H9 (cell line): Measurements from ENCODE around the gene ADI1. TPM values are rescaled to one million over a fixed set of nuclear protein-coding genes. Genes with fewer than 3 reads are reported as not detected.

ENCODE experiments used
- DNase-seq: peaks from one replicate; pipeline ENCODE4 v3.0.0-alpha.2; 2017
- H2AFZ ChIP-seq: one replicate; pipeline ENCODE4 v1.6.1; 2013; ENCODE audit warnings: mild to moderate bottlenecking, low read length, control low read depth, moderate library complexity
- H2AK5ac ChIP-seq: 2 replicates; pipeline ENCODE4 v1.6.1; 2013; ENCODE audit warnings: low read length, control low read depth, mixed read lengths; ENCODE audit not compliant: insufficient read length
- H2BK120ac ChIP-seq: one replicate; pipeline ENCODE4 v1.6.1; 2013; ENCODE audit warnings: low read depth, mild to moderate bottlenecking, low read length, control low read depth, inconsistent platforms; ENCODE audit not compliant: poor library complexity, severe bottlenecking
- H2BK12ac ChIP-seq: 2 replicates; pipeline ENCODE4 v1.6.1; 2013; ENCODE audit warnings: low read length, control low read depth, mixed read lengths, low read depth; ENCODE audit not compliant: insufficient read length
- H2BK15ac ChIP-seq: 2 replicates; pipeline ENCODE4 v1.6.1; 2013; ENCODE audit warnings: low read depth, low read length, control low read depth
- H2BK20ac ChIP-seq: one replicate; pipeline ENCODE4 v1.6.1; 2013; ENCODE audit warnings: low read depth, mild to moderate bottlenecking, low read length, control low read depth, inconsistent platforms; ENCODE audit not compliant: poor library complexity, severe bottlenecking
- H2BK5ac ChIP-seq: 2 replicates; pipeline ENCODE4 v1.6.1; 2013; ENCODE audit warnings: low read length, control low read depth, mixed read lengths; ENCODE audit not compliant: insufficient read length
- H3K14ac ChIP-seq: 2 replicates; pipeline ENCODE4 v1.6.1; 2013; ENCODE audit warnings: low read length, control low read depth; ENCODE audit not compliant: insufficient read depth
- H3K18ac ChIP-seq: 2 replicates; pipeline ENCODE4 v1.6.1; 2013; ENCODE audit warnings: low read depth, mild to moderate bottlenecking, mixed read lengths, low read length, control low read depth; ENCODE audit not compliant: insufficient read length
- H3K23ac ChIP-seq: 2 replicates; pipeline ENCODE4 v1.6.1; 2013; ENCODE audit warnings: low read length, control low read depth, mixed read lengths, low read depth; ENCODE audit not compliant: insufficient read length
- H3K23me2 ChIP-seq: 2 replicates; pipeline ENCODE4 v1.6.1; 2013; ENCODE audit warnings: low read depth, mild to moderate bottlenecking, mixed read lengths, low read length, control low read depth; ENCODE audit not compliant: insufficient read length, poor library complexity, severe bottlenecking
- H3K27ac ChIP-seq: 2 replicates; pipeline ENCODE4 v1.5.1; 2013; ENCODE audit warnings: low read length, control low read depth, mixed read lengths, low read depth; ENCODE audit not compliant: insufficient read length
- H3K27me3 ChIP-seq: 2 replicates; pipeline ENCODE4 v1.6.1; 2013; ENCODE audit warnings: low read length, control low read depth, inconsistent platforms; ENCODE audit not compliant: insufficient read depth
- H3K4ac ChIP-seq: 2 replicates; pipeline ENCODE4 v1.6.1; 2013; ENCODE audit warnings: low read depth, mild to moderate bottlenecking, control low read depth, inconsistent platforms, low read length, moderate library complexity
- H3K4me1 ChIP-seq: 2 replicates; pipeline ENCODE4 v1.6.1; 2013; ENCODE audit warnings: low read length, control low read depth, inconsistent platforms; ENCODE audit not compliant: insufficient read depth
- H3K4me2 ChIP-seq: 2 replicates; pipeline ENCODE4 v1.6.1; 2013; ENCODE audit warnings: low read length, control low read depth, mixed read lengths; ENCODE audit not compliant: insufficient read length, insufficient read depth
- H3K56ac ChIP-seq: 2 replicates; pipeline ENCODE4 v1.6.1; 2013; ENCODE audit warnings: low read depth, mild to moderate bottlenecking, mixed read lengths, low read length, control low read depth; ENCODE audit not compliant: insufficient read length
- H3K79me1 ChIP-seq: 2 replicates; pipeline ENCODE4 v1.6.1; 2013; ENCODE audit warnings: low read depth, mild to moderate bottlenecking, moderate library complexity, low read length, control low read depth, inconsistent platforms; ENCODE audit not compliant: insufficient read depth, poor library complexity, severe bottlenecking
- H3K79me2 ChIP-seq: 2 replicates; pipeline ENCODE4 v1.6.1; 2013; ENCODE audit warnings: low read length, control low read depth, inconsistent platforms; ENCODE audit not compliant: insufficient read depth
- H3K9ac ChIP-seq: 2 replicates; pipeline ENCODE4 v1.6.1; 2013; ENCODE audit warnings: low read length, control low read depth, mixed read lengths; ENCODE audit not compliant: insufficient read length; ENCODE audit errors: extremely low read depth
- H3K9me3 ChIP-seq: one replicate; pipeline ENCODE4 v1.6.1; 2013; ENCODE audit warnings: low read depth, low read length, inconsistent platforms; ENCODE audit not compliant: control insufficient read depth
- H3T11ph ChIP-seq: one replicate; pipeline ENCODE4 v1.6.1; 2013; ENCODE audit warnings: mild to moderate bottlenecking, low read length, control low read depth, inconsistent platforms
- H4K20me1 ChIP-seq: one replicate; pipeline ENCODE4 v1.6.1; 2013; ENCODE audit not compliant: control insufficient read depth, insufficient read length, insufficient read depth
- H4K5ac ChIP-seq: 2 replicates; pipeline ENCODE4 v1.6.1; 2013; ENCODE audit warnings: low read depth, mild to moderate bottlenecking, mixed read lengths, low read length, control low read depth; ENCODE audit not compliant: insufficient read length
- H4K8ac ChIP-seq: replicated peaks from 2 replicates; pipeline ENCODE4 v1.6.1; 2013; ENCODE audit warnings: low read length, control low read depth, mixed read lengths, low read depth; ENCODE audit not compliant: insufficient read length
- H4K91ac ChIP-seq: 2 replicates; pipeline ENCODE4 v1.6.1; 2013; ENCODE audit warnings: low read depth, mild to moderate bottlenecking, moderate library complexity, mixed read lengths, low read length, control low read depth; ENCODE audit not compliant: insufficient read length
- H3K27ac Mint-ChIP-seq, 3 experiments: 2 replicates in 2 of 3; 3 replicates in 1 of 3; pipeline ENCODE4 v1.8.0; 2020 to 2021; ENCODE audit warnings: mixed read lengths in 3 of 3, mild to moderate bottlenecking in 1 of 3, moderate library complexity in 1 of 3
- H3K27me3 Mint-ChIP-seq: 2 replicates; pipeline ENCODE4 v1.8.0; 2021; ENCODE audit warnings: low read depth, mild to moderate bottlenecking, moderate library complexity, mixed read lengths
- H3K36me3 Mint-ChIP-seq, 3 experiments: 2 replicates in 2 of 3; 3 replicates in 1 of 3; pipeline ENCODE4 v1.8.0; 2020 to 2021; ENCODE audit warnings: low read depth in 3 of 3, mixed read lengths in 3 of 3; ENCODE audit not compliant: insufficient read depth in 1 of 3
- H3K4me1 Mint-ChIP-seq, 2 experiments: 2 replicates each; pipeline ENCODE4 v1.8.0; 2020; ENCODE audit warnings: mixed read lengths in 2 of 2
- H3K4me3 Mint-ChIP-seq, 2 experiments: 2 replicates in 1 of 2; 3 replicates in 1 of 2; pipeline ENCODE4 v1.8.0; 2020 to 2021; ENCODE audit warnings: mild to moderate bottlenecking in 2 of 2, mixed read lengths in 2 of 2, moderate library complexity in 1 of 2
- H3K9me3 Mint-ChIP-seq, 2 experiments: 2 replicates in 1 of 2; 3 replicates in 1 of 2; pipeline ENCODE4 v1.8.0; 2020; ENCODE audit warnings: mild to moderate bottlenecking in 2 of 2, mixed read lengths in 2 of 2, moderate library complexity in 1 of 2
- CTCF ChIP-seq: fragments of 200-600 bp; sonication (generic); conservative IDR thresholded peaks from 3 replicates; pipeline ENCODE4 v1.8.0; 2021; ENCODE audit warnings: antibody characterized with exemption, mild to moderate bottlenecking
- WGBS: extraction: QIAGEN DNeasy Blood & Tissue Kit; methylation state at CpG from one replicate; pipeline ENCODE4 v1.1.7; 2013; ENCODE audit warnings: missing lambda C conversion rate, low lambda C conversion rate, mixed read lengths; ENCODE audit not compliant: insufficient read length; ENCODE audit errors: extremely low coverage; 5-methylcytosine and 5-hydroxymethylcytosine counted together
- total RNA-seq: library from RNA; stranded (reverse); gene quantifications from 2 replicates; pipeline ENCODE4 v1.2.1, GENCODE V29; 2021

ADI1 gene
- total RNA-seq, 1 experiment from 2014 or later: 23.4 TPM

DNA sequence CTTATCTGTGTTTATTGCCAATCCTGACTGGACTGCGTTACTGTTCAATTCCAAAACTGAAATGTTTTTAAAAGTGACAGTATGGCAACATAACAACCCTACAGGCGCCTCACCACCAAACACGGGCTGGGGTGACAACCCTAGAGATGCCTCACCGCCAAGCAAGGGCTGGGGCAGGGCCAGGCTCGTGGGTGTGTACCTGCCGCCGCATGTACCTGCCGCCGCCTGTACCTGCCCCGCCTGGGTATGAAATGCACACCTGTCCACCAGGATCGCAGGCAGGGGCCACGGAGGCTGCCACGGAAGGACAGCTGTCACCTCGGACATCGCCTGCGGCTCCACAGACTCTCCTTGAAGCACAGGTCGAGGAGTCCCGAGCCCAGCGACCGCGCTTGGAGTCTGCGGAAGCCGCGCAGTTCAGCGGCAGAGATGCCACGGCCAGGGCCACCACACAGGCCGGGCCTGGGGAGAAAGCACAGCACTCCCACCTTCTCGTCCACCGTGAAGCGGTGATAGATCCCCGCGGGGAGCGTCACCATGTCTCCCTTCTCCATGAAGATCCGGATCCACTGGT lies 18.9 kb downstream of the ADI1 start:
- H2BK20ac ChIP-seq: no peak overlapping the region
- DNase-seq: no peak
- no peak overlapping the region for H2AK5ac ChIP-seq
- H2AFZ ChIP-seq: no peak overlapping the region
- no peaks in the 10 kb centered on the region for H3K4me1 ChIP-seq
- no peaks in the 10 kb centered on the region for H3K4me1 Mint-ChIP-seq
- H3K36me3 Mint-ChIP-seq: peaks cover 10 to 47% (median 14%) of the 10 kb centered on the region in 3 experiments
- H3K9ac ChIP-seq: no peak overlapping the region
- no peaks in the 10 kb centered on the region for H3K79me2 ChIP-seq
- H3K56ac ChIP-seq: no peak overlapping the region
- H2BK120ac ChIP-seq: no peak overlapping the region
- no peak overlapping the region for H3K4me2 ChIP-seq
- H2BK5ac ChIP-seq: no peak overlapping the region
- no peaks in the 10 kb centered on the region for H3K27me3 ChIP-seq
- H4K20me1 ChIP-seq: no peaks in the 10 kb centered on the region
- no peak overlapping the region for H2BK15ac ChIP-seq
- H3K27ac Mint-ChIP-seq: no peak overlapping the region
- no peak overlapping the region for H2BK12ac ChIP-seq
- no peak overlapping the region for H3K4ac ChIP-seq
- no peak overlapping the region for H4K8ac ChIP-seq
- no peak overlapping the region for H3K18ac ChIP-seq
- H3T11ph ChIP-seq: no peak overlapping the region
- no peak overlapping the region for H3K27ac ChIP-seq
- H3K14ac ChIP-seq: no peak overlapping the region; the same call in 1 of the 2 replicates
- WGBS: no CpG with 5 or more reads among the region's 34 CpGs
- H3K27me3 Mint-ChIP-seq: no peaks in the 10 kb centered on the region; the same call in 1 of the 2 replicates
- H3K4me3 Mint-ChIP-seq: no peak overlapping the region
- H3K9me3 Mint-ChIP-seq: no peaks in the 10 kb centered on the region
- TF ChIP-seq CTCF: no peak
- no peak overlapping the region for H4K91ac ChIP-seq
- no peaks in the 10 kb centered on the region for H3K9me3 ChIP-seq
- H3K79me1 ChIP-seq: no peaks in the 10 kb centered on the region
- H3K23ac ChIP-seq: no peak overlapping the region
- no peaks in the 10 kb centered on the region for H3K23me2 ChIP-seq
- H4K5ac ChIP-seq: no peak overlapping the region
